Lung (tissue), 12 donors: ENCODE measurements around the gene PACRG. TPM values are rescaled to one million over a fixed set of nuclear protein-coding genes. Genes with fewer than 3 reads are reported as not detected.

Experiments
- ATAC-seq: fragments of 200-7000 bp; cut with Tn5 transposase; one replicate; pipeline ENCODE4 v1.9.1; 2020; ENCODE audit warnings: moderate number of reproducible peaks; ENCODE audit not compliant: insufficient read depth, low FRiP score
- DNase-seq, 3 donors: peaks; one replicate each; pipeline ENCODE4 v3.0.0-alpha.2; 2013 to 2017
- H3K27ac ChIP-seq, 2 donors: one replicate each; pipeline ENCODE4 v1.5.1; 2013; ENCODE audit warnings: mild to moderate bottlenecking in 2 of 2, moderate library complexity in 2 of 2, control low read depth in 1 of 2, inconsistent platforms in 1 of 2, low read depth in 1 of 2, low read length in 1 of 2
- H3K27me3 ChIP-seq, 3 donors: one replicate each; pipeline ENCODE4 v1.5.1; 2013; ENCODE audit warnings: low read length in 2 of 3; ENCODE audit not compliant: control insufficient read depth in 3 of 3, insufficient read depth in 3 of 3
- H3K36me3 ChIP-seq, 4 donors: one replicate each; pipeline ENCODE4 v1.5.1; 2013; ENCODE audit warnings: low read length in 4 of 4, mild to moderate bottlenecking in 1 of 4, moderate library complexity in 1 of 4; ENCODE audit not compliant: control insufficient read depth in 4 of 4, insufficient read depth in 4 of 4
- H3K4me1 ChIP-seq, 5 donors: one replicate each; pipeline ENCODE4 v1.5.1; 2013; ENCODE audit warnings: low read length in 5 of 5, mild to moderate bottlenecking in 2 of 5, moderate library complexity in 1 of 5; ENCODE audit not compliant: control insufficient read depth in 5 of 5, insufficient read depth in 5 of 5
- H3K4me3 ChIP-seq: one replicate; pipeline ENCODE4 v1.5.1; 2013; ENCODE audit warnings: mild to moderate bottlenecking, control low read depth, moderate library complexity
- H3K9ac ChIP-seq, 2 donors: one replicate each; pipeline ENCODE4 v1.5.1; 2013; ENCODE audit warnings: low read length in 2 of 2, control low read depth in 1 of 2; ENCODE audit not compliant: insufficient read depth in 1 of 2
- H3K9me3 ChIP-seq, 4 donors: one replicate each; pipeline ENCODE4 v1.5.1; 2013; ENCODE audit warnings: low read length in 3 of 4, mild to moderate bottlenecking in 1 of 4, moderate library complexity in 1 of 4; ENCODE audit not compliant: control insufficient read depth in 4 of 4, insufficient read depth in 3 of 4
- WGBS, 2 donors: extraction: QIAGEN DNeasy Blood & Tissue Kit; methylation state at CpG; one replicate each; pipeline ENCODE4 v1.1.7; 2013; 5-methylcytosine and 5-hydroxymethylcytosine counted together
- polyA plus RNA-seq, 2 donors: library from polyadenylated mRNA; stranded (reverse); fragments of 200-250 nt; gene quantifications; one replicate each; pipeline ENCODE4 v1.2.1, GENCODE V29; 2013
- total RNA-seq, 2 donors: library from RNA; depleted of rRNA in 1 of 2; stranded (reverse); fragments of >200 nt in 1 of 2; gene quantifications; one replicate each; pipeline ENCODE4 v1.2.1, GENCODE V29; 2014 to 2021
- TF ChIP-seq, protein P1 (sequence below): IDR thresholded peaks from 2 replicates; pipeline ENCODE4 v1.5.1; 2012; ENCODE audit warnings: mild to moderate bottlenecking; ENCODE audit errors: control extremely low read depth, extremely low read depth
- donor health status: control.
- donor health status: control.
- donor health status: Bipolar disorder and iron deficiency.
- donor health status: healthy.
- donor health status: DM: yes; HTN: yes; CAD: no.

PACRG gene
- total and polyA plus RNA-seq, 4 donors: 3.8 to 26.6 (median 7.4) TPM

DNA sequence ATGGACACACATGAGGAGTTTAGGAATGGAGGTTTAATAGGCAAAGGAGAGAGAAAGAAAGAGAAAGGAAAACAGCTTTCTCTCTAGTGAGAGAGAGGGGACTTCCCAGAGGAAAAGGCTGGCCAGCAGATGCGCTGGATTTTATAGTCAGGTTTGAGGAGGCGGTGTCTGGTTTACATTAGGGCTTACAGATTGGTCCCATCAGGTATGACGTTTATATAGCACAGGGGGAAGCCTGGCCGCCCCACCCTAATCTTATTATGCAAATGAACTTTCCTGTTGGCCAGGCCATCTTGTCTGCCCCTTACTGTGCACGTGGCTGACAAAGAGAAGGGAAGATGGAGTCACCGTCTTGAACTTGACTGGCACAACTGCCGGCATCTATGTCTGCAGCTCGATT lies 600.1 kb downstream of the PACRG start:
- Histone ChIP-seq H3K9ac (no peak overlapping the region), H3K4me3 (no peak overlapping the region), H3K36me3 (no peaks in the 10 kb centered on the region), H3K9me3 (no peaks in the 10 kb centered on the region), H3K27ac (no peak overlapping the region), H3K27me3 (no peaks in the 10 kb centered on the region), H3K4me1 (peaks cover 0 to 9% (median 0%) of the 10 kb centered on the region in 5 donors)
- ATAC-seq: no peak
- no peak for DNase-seq
- TF ChIP-seq, protein P1, sequence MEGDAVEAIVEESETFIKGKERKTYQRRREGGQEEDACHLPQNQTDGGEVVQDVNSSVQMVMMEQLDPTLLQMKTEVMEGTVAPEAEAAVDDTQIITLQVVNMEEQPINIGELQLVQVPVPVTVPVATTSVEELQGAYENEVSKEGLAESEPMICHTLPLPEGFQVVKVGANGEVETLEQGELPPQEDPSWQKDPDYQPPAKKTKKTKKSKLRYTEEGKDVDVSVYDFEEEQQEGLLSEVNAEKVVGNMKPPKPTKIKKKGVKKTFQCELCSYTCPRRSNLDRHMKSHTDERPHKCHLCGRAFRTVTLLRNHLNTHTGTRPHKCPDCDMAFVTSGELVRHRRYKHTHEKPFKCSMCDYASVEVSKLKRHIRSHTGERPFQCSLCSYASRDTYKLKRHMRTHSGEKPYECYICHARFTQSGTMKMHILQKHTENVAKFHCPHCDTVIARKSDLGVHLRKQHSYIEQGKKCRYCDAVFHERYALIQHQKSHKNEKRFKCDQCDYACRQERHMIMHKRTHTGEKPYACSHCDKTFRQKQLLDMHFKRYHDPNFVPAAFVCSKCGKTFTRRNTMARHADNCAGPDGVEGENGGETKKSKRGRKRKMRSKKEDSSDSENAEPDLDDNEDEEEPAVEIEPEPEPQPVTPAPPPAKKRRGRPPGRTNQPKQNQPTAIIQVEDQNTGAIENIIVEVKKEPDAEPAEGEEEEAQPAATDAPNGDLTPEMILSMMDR: no peak
- 73 to 83% methylated on average over 8 of the region's 8 CpGs for WGBS, 2 donors

- Histone ChIP-seq H3K27me3 (no peaks in the 10 kb centered on the region), H3K4me3 (no peak overlapping the region), H3K27ac (no peak overlapping the region), H3K4me1 (peaks cover 0 to 9% (median 0%) of the 10 kb centered on the region in 5 donors), H3K9ac (no peak overlapping the region), H3K9me3 (no peaks in the 10 kb centered on the region), H3K36me3 (no peaks in the 10 kb centered on the region)
- DNase-seq (no peak), ATAC-seq (no peak)
- TF ChIP-seq, protein P1: no peak
- WGBS, 2 donors: 97% methylated on average over 11 of the region's 11 CpGs
These were observed 600.6 kb downstream of the PACRG start for GRCh38 chr6:163328411-163328810.

- 78 to 87% methylated on average over 9 of the region's 9 CpGs for WGBS, 2 donors
- no peak for DNase-seq
- no peaks in the 10 kb centered on the region for H3K27me3 ChIP-seq
- no peak for ATAC-seq
- peaks cover 1 to 15% (median 3%) of the 10 kb centered on the region in 5 donors for H3K4me1 ChIP-seq
- H3K4me3 ChIP-seq: no peak overlapping the region
- H3K9me3 ChIP-seq: no peaks in the 10 kb centered on the region
- TF ChIP-seq, protein P1: no peak
- H3K36me3 ChIP-seq: no peaks in the 10 kb centered on the region
- H3K9ac ChIP-seq: no peak overlapping the region
- H3K27ac ChIP-seq: no peak overlapping the region
These were observed 602.2 kb downstream of the PACRG start for GRCh38 chr6:163329991-163330390.

DNA sequence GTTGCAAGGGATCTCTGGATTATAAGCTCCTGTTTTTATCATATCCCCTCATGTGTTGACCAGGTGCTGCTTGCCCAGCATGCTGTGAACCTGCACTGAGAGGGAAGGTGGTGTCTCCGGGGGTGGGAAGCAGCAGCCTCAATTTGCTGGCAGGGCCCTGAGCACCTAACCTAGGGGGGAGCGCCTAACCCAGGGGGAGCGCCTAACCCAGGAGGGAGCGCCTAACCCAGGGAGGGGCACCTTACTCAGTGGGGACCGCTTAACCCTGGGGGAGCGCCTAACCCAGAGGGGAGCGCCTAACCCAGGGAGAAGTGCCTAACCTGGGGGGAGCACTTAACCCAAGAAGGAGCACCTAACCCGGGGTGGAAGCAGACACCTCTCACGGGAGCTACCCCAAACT lies 603.5 kb downstream of the PACRG start:
- ATAC-seq: no peak

More for the DNA sequence above, 603.5 kb downstream of the PACRG start:
- Histone ChIP-seq H3K27me3 (no peaks in the 10 kb centered on the region), H3K27ac (no peak overlapping the region), H3K4me3 (no peak overlapping the region), H3K9ac (no peak overlapping the region), H3K36me3 (no peaks in the 10 kb centered on the region), H3K9me3 (no peaks in the 10 kb centered on the region), H3K4me1 (peaks cover 6 to 23% (median 7%) of the 10 kb centered on the region in 5 donors)
- DNase-seq: no peak
- 88 to 94% methylated on average over 9 of the region's 9 CpGs for WGBS, 2 donors
- TF ChIP-seq, protein P1: no peak
